SK-N-MC (cell line): ENCODE results near the gene LRTM1.

ENCODE experiments used
- EZH2 ChIP-seq: fragments of 200-600 bp; sonication (generic); IDR thresholded peaks from one replicate; pipeline ENCODE4 v1.6.1; 2017; ENCODE audit warnings: antibody characterized with exemption
- FOXP2 ChIP-seq: optimal IDR thresholded peaks from 2 replicates; pipeline ENCODE3; 2011; ENCODE audit warnings: mild to moderate bottlenecking, moderate library complexity; ENCODE audit not compliant: insufficient read depth; ENCODE audit errors: extremely low read length, control extremely low read depth
- POLR2AphosphoS5 ChIP-seq: IDR thresholded peaks from 2 replicates; pipeline ENCODE4 v1.6.1; 2012; ENCODE audit warnings: mild to moderate bottlenecking, low read depth, low read length, borderline replicate concordance

- TF ChIP-seq POLR2AphosphoS5 (no peak), EZH2 (no peak), FOXP2 (no peak)
Measured at GRCh38 chr3:54888162-54888561, 39.7 kb downstream of the LRTM1 start.
